Mesenchymal stem cell (in vitro differentiated cells and primary cell): Measurements from ENCODE around the gene EEFSEC.

Source experiments
- DNase-seq: peaks from one replicate; pipeline ENCODE4 v3.0.0-alpha.2; 2013
- H2AFZ ChIP-seq: one replicate; pipeline ENCODE4 v1.6.1; 2013; ENCODE audit warnings: low read depth, mild to moderate bottlenecking, control low read depth, inconsistent platforms, low read length, moderate library complexity
- H2AK5ac ChIP-seq: 2 replicates; pipeline ENCODE4 v1.6.1; 2013; ENCODE audit warnings: low read length, moderate library complexity, mild to moderate bottlenecking, inconsistent platforms; ENCODE audit not compliant: severe bottlenecking
- H2BK120ac ChIP-seq: one replicate; pipeline ENCODE4 v1.6.1; 2013; ENCODE audit warnings: low read depth, mild to moderate bottlenecking, inconsistent platforms, low read length, moderate library complexity
- H2BK12ac ChIP-seq, 2 experiments: one replicate each; pipeline ENCODE4 v1.6.1; 2013; ENCODE audit warnings: inconsistent platforms in 2 of 2, low read length in 2 of 2, mild to moderate bottlenecking in 2 of 2, moderate library complexity in 2 of 2, control low read depth in 1 of 2
- H2BK15ac ChIP-seq: one replicate; pipeline ENCODE4 v1.6.1; 2013; ENCODE audit warnings: mild to moderate bottlenecking, low read depth, inconsistent platforms; ENCODE audit not compliant: poor library complexity, severe bottlenecking
- H2BK5ac ChIP-seq: 2 replicates; pipeline ENCODE4 v1.6.1; 2013; ENCODE audit warnings: low read depth, mild to moderate bottlenecking, low read length, control low read depth, inconsistent platforms; ENCODE audit not compliant: poor library complexity, severe bottlenecking
- H3K14ac ChIP-seq, 2 experiments: one replicate each; pipeline ENCODE4 v1.6.1; 2013; ENCODE audit warnings: inconsistent platforms in 2 of 2, low read length in 2 of 2, control low read depth in 1 of 2, mild to moderate bottlenecking in 1 of 2, moderate library complexity in 1 of 2
- H3K18ac ChIP-seq, 2 experiments: one replicate each; pipeline ENCODE4 v1.6.1; 2013; ENCODE audit warnings: inconsistent platforms in 2 of 2, low read length in 2 of 2, control low read depth in 1 of 2, low read depth in 1 of 2, mild to moderate bottlenecking in 1 of 2
- H3K23ac ChIP-seq, 2 experiments: one replicate each; pipeline ENCODE4 v1.6.1; 2013; ENCODE audit warnings: inconsistent platforms in 2 of 2, low read length in 2 of 2, mild to moderate bottlenecking in 2 of 2, moderate library complexity in 2 of 2, control low read depth in 1 of 2
- H3K27ac ChIP-seq: 2 replicates; pipeline ENCODE4 v1.5.1; 2013; ENCODE audit warnings: mild to moderate bottlenecking, moderate library complexity, low read length, control low read depth, inconsistent platforms; ENCODE audit not compliant: poor library complexity, severe bottlenecking
- H3K27me3 ChIP-seq, 2 experiments: 2 replicates each; pipeline versions ENCODE4 v1.6.1 to v1.7.0; 2013; ENCODE audit warnings: low read length in 2 of 2, mild to moderate bottlenecking in 2 of 2, moderate library complexity in 2 of 2, control low read depth in 1 of 2, inconsistent platforms in 1 of 2; ENCODE audit not compliant: control insufficient read depth in 1 of 2, insufficient read depth in 1 of 2
- H3K36me3 ChIP-seq, 2 experiments: 2 replicates each; pipeline versions ENCODE4 v1.6.1 to v1.7.0; 2013; ENCODE audit warnings: low read length in 2 of 2, control low read depth in 1 of 2, inconsistent platforms in 1 of 2, low read depth in 1 of 2, mild to moderate bottlenecking in 1 of 2; ENCODE audit not compliant: insufficient read depth in 2 of 2, control insufficient read depth in 1 of 2
- H3K4ac ChIP-seq, 2 experiments: one replicate each; pipeline ENCODE4 v1.6.1; 2013; ENCODE audit warnings: inconsistent platforms in 2 of 2, low read length in 2 of 2, mild to moderate bottlenecking in 2 of 2, moderate library complexity in 2 of 2, control low read depth in 1 of 2, low read depth in 1 of 2
- H3K4me1 ChIP-seq: 2 replicates; pipeline ENCODE4 v1.6.1; 2013; ENCODE audit warnings: low read depth, low read length, control low read depth; ENCODE audit not compliant: control insufficient read depth, insufficient read depth
- H3K4me2 ChIP-seq: 2 replicates; pipeline ENCODE4 v1.6.1; 2013; ENCODE audit warnings: low read length, mild to moderate bottlenecking, inconsistent platforms; ENCODE audit not compliant: poor library complexity, severe bottlenecking
- H3K4me3 ChIP-seq, 2 experiments: 2 replicates each; pipeline versions ENCODE4 v1.5.1 to v1.7.0; 2013; ENCODE audit warnings: low read length in 2 of 2, mild to moderate bottlenecking in 2 of 2, control low read depth in 1 of 2, low read depth in 1 of 2; ENCODE audit not compliant: insufficient read depth in 1 of 2
- H3K79me1 ChIP-seq: replicated peaks from 2 replicates; pipeline ENCODE4 v1.6.1; 2013; ENCODE audit warnings: mild to moderate bottlenecking, control low read depth, low read length, inconsistent platforms; ENCODE audit not compliant: poor library complexity, severe bottlenecking
- H3K9ac ChIP-seq: 2 replicates; pipeline ENCODE4 v1.7.0; 2013; ENCODE audit warnings: mild to moderate bottlenecking, low read length, moderate library complexity
- H3K9me3 ChIP-seq: 2 replicates; pipeline ENCODE4 v1.7.0; 2013; ENCODE audit warnings: mild to moderate bottlenecking, low read length; ENCODE audit not compliant: control insufficient read depth
- H4K8ac ChIP-seq: one replicate; pipeline ENCODE4 v1.6.1; 2013; ENCODE audit warnings: inconsistent platforms, mild to moderate bottlenecking, low read length, moderate library complexity
- H4K91ac ChIP-seq: one replicate; pipeline ENCODE4 v1.6.1; 2013; ENCODE audit warnings: mild to moderate bottlenecking, low read length, inconsistent platforms
- WGBS: methylation state at CpG from one replicate; pipeline ENCODE4 v1.1.7; 2013; ENCODE audit warnings: mixed read lengths; 5-methylcytosine and 5-hydroxymethylcytosine counted together

The EEFSEC gene

GRCh38 chr3:128218548-128219257, 65.4 kb downstream of the EEFSEC start:
- Histone ChIP-seq H3K9ac (no peak overlapping the region), H3K4me2 (no peak overlapping the region), H2AK5ac (peak overlapping the region; percentile 34), H3K27me3 (no peaks in the 10 kb centered on the region), H2BK5ac (no peak overlapping the region), H2BK12ac (peak overlapping the region; percentile 33 to 69), H3K9me3 (peaks cover 11% of the 10 kb centered on the region), H3K36me3 (no peaks in the 10 kb centered on the region), H2BK120ac (peak overlapping the region; percentile 0), H3K79me1 (peaks cover 12% of the 10 kb centered on the region), H3K4me3 (no peak overlapping the region), H3K27ac (no peak overlapping the region), H3K23ac (no peak overlapping the region), H3K18ac (peak overlapping the region; percentile 44 to 68), H4K8ac (peak overlapping the region; percentile 64), H2AFZ (no peak overlapping the region), H3K4ac (peak overlapping the region in 1 of 2 experiments; percentile 19), H4K91ac (peak overlapping the region; percentile 44), H2BK15ac (no peak overlapping the region), H3K14ac (peak overlapping the region in 1 of 2 experiments; percentile 50), H3K4me1 (peaks cover 20% of the 10 kb centered on the region)
- WGBS: 89% methylated on average over 12 of the region's 13 CpGs
- DNase-seq: no peak

GRCh38 chr3:128221328-128221727, 68.0 kb downstream of the EEFSEC start:
- H3K4me3 ChIP-seq: no peak overlapping the region
- no peak overlapping the region for H2BK12ac ChIP-seq
- H2BK120ac ChIP-seq: no peak overlapping the region
- no peak overlapping the region for H3K4me2 ChIP-seq
- H2AK5ac ChIP-seq: no peak overlapping the region
- no peak overlapping the region for H3K23ac ChIP-seq
- no peak overlapping the region for H3K18ac ChIP-seq
- H3K9ac ChIP-seq: no peak overlapping the region
- WGBS: 100% methylated on average over 2 of the region's 3 CpGs
- no peak overlapping the region for H2BK15ac ChIP-seq
- H4K91ac ChIP-seq: no peak overlapping the region
- H3K27ac ChIP-seq: no peak overlapping the region
- H3K27me3 ChIP-seq: no peaks in the 10 kb centered on the region
- H2BK5ac ChIP-seq: no peak overlapping the region
- no peak overlapping the region for H2AFZ ChIP-seq
- H3K4ac ChIP-seq: no peak overlapping the region
- peaks cover 11% of the 10 kb centered on the region for H3K9me3 ChIP-seq
- H3K79me1 ChIP-seq: peaks cover 12% of the 10 kb centered on the region
- DNase-seq: no peak
- no peak overlapping the region for H3K14ac ChIP-seq
- H4K8ac ChIP-seq: no peak overlapping the region
- no peaks in the 10 kb centered on the region for H3K36me3 ChIP-seq
- H3K4me1 ChIP-seq: peaks cover 15% of the 10 kb centered on the region

- DNase-seq: no peak
- Histone ChIP-seq H3K4me2 (no peak overlapping the region), H3K9me3 (peaks cover 11% of the 10 kb centered on the region), H3K36me3 (no peaks in the 10 kb centered on the region), H3K4ac (no peak overlapping the region), H3K27ac (no peak overlapping the region), H3K9ac (no peak overlapping the region), H3K18ac (no peak overlapping the region), H2BK15ac (no peak overlapping the region), H2BK5ac (no peak overlapping the region), H3K27me3 (no peaks in the 10 kb centered on the region), H3K4me3 (no peak overlapping the region), H3K14ac (no peak overlapping the region), H2AK5ac (no peak overlapping the region), H4K8ac (no peak overlapping the region), H3K4me1 (peaks cover 7% of the 10 kb centered on the region), H2AFZ (no peak overlapping the region), H3K79me1 (peaks cover 13% of the 10 kb centered on the region), H2BK120ac (no peak overlapping the region), H2BK12ac (no peak overlapping the region), H4K91ac (no peak overlapping the region), H3K23ac (no peak overlapping the region)
Measured at GRCh38 chr3:128222796-128223385, 69.6 kb downstream of the EEFSEC start.

- no peak overlapping the region for H2BK120ac ChIP-seq
- H4K8ac ChIP-seq: peak overlapping the region; percentile 40
- H3K14ac ChIP-seq: no peak overlapping the region
- H3K27ac ChIP-seq: no peak overlapping the region
- no peak overlapping the region for H3K4me2 ChIP-seq
- no peak overlapping the region for H3K4me3 ChIP-seq
- no peak overlapping the region for H2BK5ac ChIP-seq
- H3K9ac ChIP-seq: no peak overlapping the region
- no peak overlapping the region for H3K18ac ChIP-seq
- no peak for DNase-seq
- no peak overlapping the region for H2BK15ac ChIP-seq
- peaks cover 12% of the 10 kb centered on the region for H3K79me1 ChIP-seq
- H2BK12ac ChIP-seq: peak overlapping the region in 1 of 2 experiments; percentile 49
- H3K4me1 ChIP-seq: peaks cover 3% of the 10 kb centered on the region
- H3K9me3 ChIP-seq: peaks cover 11% of the 10 kb centered on the region
- no peak overlapping the region for H3K4ac ChIP-seq
- no peaks in the 10 kb centered on the region for H3K36me3 ChIP-seq
- no peak overlapping the region for H2AFZ ChIP-seq
- H3K23ac ChIP-seq: no peak overlapping the region
- H2AK5ac ChIP-seq: no peak overlapping the region
- H3K27me3 ChIP-seq: no peaks in the 10 kb centered on the region
- H4K91ac ChIP-seq: no peak overlapping the region
- WGBS: 59% methylated on average over 8 of the region's 8 CpGs
Measured at GRCh38 chr3:128226186-128226725, 73.0 kb downstream of the EEFSEC start.
